Measurements from ENCODE around the gene C3.

DNA sequence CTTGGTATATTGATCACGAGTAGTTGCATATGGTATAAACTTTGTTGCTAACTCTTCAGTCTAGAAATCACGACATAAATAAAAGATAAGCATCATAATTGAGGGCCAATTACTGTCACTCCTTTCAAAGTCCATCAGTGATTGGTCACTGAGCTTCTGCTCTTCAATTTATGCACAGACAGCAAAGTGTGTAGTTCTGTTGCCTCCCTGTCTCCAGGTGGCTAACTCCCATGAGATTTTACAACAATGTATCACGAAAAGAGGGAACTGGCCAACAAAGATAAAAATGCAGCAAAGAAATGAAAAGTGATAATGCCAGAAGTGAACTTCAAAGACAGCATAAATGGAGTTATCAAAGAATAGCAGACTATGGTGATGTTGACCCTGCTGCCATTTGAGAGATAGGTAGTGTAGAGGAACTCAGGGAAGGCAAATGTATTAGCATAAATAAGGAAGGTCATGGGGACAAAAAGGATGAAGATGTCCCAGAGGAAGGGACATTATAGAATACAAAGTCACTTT, 37.8 kb downstream of the C3 start:
- TF ChIP-seq ARID3A (IDR thresholded peaks at IDR 0.05; ENCODE audit: low read depth, low read length) (no peak), MIER2 (CRISPR knock-in tag; IDR thresholded peaks at IDR 0.05) (no peak), SMAD9 (CRISPR knock-in tag; IDR thresholded peaks at IDR 0.05) (no peak), TBX3 (IDR thresholded peaks at IDR 0.05; ENCODE audit: borderline replicate concordance) (no peak), E2F2 (CRISPR knock-in tag; IDR thresholded peaks at IDR 0.05; ENCODE audit: borderline replicate concordance) (no peak), IRX3 (CRISPR knock-in tag; IDR thresholded peaks at IDR 0.05; ENCODE audit: borderline replicate concordance, low read depth) (no peak), SOX5 (CRISPR knock-in tag; IDR thresholded peaks at IDR 0.05; ENCODE audit: borderline replicate concordance) (no peak), ZNF883 (CRISPR knock-in tag; IDR thresholded peaks at IDR 0.05; ENCODE audit: not compliant biosample characterization) (no peak), BRCA1 (CRISPR knock-in tag; IDR thresholded peaks at IDR 0.05) (no peak), CAMTA2 (CRISPR knock-in tag; IDR thresholded peaks at IDR 0.05; ENCODE audit: borderline replicate concordance) (no peak)
- TF ChIP-seq, protein P1, sequence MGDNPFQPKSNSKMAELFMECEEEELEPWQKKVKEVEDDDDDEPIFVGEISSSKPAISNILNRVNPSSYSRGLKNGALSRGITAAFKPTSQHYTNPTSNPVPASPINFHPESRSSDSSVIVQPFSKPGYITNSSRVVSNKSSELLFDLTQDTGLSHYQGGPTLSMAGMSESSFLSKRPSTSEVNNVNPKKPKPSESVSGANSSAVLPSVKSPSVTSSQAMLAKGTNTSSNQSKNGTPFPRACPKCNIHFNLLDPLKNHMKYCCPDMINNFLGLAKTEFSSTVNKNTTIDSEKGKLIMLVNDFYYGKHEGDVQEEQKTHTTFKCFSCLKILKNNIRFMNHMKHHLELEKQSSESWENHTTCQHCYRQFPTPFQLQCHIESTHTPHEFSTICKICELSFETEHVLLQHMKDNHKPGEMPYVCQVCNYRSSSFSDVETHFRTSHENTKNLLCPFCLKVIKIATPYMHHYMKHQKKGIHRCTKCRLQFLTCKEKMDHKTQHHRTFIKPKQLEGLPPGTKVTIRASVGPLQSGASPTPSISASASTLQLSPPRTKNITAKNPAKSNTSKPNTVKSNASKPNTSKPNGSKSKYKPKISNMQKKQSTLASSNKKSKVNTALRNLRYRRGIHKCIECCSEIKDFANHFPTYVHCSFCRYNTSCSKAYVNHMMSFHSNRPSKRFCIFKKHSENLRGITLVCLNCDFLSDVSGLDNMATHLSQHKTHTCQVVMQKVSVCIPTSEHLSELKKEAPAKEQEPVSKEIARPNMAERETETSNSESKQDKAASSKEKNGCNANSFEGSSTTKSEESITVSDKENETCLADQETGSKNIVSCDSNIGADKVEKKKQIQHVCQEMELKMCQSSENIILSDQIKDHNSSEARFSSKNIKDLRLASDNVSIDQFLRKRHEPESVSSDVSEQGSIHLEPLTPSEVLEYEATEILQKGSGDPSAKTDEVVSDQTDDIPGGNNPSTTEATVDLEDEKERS (CRISPR knock-in tag; IDR thresholded peaks at IDR 0.05): no peak
- TF ChIP-seq, protein P2, sequence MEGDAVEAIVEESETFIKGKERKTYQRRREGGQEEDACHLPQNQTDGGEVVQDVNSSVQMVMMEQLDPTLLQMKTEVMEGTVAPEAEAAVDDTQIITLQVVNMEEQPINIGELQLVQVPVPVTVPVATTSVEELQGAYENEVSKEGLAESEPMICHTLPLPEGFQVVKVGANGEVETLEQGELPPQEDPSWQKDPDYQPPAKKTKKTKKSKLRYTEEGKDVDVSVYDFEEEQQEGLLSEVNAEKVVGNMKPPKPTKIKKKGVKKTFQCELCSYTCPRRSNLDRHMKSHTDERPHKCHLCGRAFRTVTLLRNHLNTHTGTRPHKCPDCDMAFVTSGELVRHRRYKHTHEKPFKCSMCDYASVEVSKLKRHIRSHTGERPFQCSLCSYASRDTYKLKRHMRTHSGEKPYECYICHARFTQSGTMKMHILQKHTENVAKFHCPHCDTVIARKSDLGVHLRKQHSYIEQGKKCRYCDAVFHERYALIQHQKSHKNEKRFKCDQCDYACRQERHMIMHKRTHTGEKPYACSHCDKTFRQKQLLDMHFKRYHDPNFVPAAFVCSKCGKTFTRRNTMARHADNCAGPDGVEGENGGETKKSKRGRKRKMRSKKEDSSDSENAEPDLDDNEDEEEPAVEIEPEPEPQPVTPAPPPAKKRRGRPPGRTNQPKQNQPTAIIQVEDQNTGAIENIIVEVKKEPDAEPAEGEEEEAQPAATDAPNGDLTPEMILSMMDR (CRISPR knock-in tag; IDR thresholded peaks at IDR 0.05): no peak
- TF ChIP-seq, protein P3, sequence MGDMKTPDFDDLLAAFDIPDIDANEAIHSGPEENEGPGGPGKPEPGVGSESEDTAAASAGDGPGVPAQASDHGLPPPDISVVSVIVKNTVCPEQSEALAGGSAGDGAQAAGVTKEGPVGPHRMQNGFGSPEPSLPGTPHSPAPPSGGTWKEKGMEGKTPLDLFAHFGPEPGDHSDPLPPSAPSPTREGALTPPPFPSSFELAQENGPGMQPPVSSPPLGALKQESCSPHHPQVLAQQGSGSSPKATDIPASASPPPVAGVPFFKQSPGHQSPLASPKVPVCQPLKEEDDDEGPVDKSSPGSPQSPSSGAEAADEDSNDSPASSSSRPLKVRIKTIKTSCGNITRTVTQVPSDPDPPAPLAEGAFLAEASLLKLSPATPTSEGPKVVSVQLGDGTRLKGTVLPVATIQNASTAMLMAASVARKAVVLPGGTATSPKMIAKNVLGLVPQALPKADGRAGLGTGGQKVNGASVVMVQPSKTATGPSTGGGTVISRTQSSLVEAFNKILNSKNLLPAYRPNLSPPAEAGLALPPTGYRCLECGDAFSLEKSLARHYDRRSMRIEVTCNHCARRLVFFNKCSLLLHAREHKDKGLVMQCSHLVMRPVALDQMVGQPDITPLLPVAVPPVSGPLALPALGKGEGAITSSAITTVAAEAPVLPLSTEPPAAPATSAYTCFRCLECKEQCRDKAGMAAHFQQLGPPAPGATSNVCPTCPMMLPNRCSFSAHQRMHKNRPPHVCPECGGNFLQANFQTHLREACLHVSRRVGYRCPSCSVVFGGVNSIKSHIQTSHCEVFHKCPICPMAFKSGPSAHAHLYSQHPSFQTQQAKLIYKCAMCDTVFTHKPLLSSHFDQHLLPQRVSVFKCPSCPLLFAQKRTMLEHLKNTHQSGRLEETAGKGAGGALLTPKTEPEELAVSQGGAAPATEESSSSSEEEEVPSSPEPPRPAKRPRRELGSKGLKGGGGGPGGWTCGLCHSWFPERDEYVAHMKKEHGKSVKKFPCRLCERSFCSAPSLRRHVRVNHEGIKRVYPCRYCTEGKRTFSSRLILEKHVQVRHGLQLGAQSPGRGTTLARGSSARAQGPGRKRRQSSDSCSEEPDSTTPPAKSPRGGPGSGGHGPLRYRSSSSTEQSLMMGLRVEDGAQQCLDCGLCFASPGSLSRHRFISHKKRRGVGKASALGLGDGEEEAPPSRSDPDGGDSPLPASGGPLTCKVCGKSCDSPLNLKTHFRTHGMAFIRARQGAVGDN (CRISPR knock-in tag; IDR thresholded peaks at IDR 0.05): no peak
- TF ChIP-seq, protein P4, sequence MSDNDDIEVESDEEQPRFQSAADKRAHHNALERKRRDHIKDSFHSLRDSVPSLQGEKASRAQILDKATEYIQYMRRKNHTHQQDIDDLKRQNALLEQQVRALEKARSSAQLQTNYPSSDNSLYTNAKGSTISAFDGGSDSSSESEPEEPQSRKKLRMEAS (IDR thresholded peaks at IDR 0.05): no peak
